Measurements from ENCODE around the gene C1RL.

DNA sequence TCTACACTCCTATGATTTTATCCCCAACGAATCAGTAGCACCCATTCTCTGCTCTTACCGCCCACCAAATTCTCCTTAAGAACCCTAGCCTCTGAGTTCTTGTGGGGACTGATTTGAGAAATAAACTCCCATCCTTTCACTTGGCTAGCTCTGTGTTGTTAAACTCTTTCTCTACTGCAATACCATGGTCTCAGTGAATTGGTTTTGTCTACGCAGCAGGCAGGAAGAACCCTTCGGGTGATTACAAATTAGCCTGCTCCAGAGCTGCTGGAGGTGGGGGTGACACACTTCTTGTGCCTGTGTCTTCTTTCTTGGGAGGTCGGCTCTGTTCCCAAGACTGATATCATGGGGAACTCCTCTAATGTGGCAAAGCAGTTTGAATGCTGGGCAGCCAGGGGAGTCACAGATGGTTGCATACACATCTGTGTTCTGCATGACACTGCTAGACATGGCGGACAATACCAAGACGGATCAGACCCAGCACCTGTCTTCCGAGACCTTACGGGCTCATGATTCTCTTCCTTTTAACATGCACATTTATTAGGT lies 50.1 kb downstream of the C1RL start:
- TF ChIP-seq, protein P1, sequence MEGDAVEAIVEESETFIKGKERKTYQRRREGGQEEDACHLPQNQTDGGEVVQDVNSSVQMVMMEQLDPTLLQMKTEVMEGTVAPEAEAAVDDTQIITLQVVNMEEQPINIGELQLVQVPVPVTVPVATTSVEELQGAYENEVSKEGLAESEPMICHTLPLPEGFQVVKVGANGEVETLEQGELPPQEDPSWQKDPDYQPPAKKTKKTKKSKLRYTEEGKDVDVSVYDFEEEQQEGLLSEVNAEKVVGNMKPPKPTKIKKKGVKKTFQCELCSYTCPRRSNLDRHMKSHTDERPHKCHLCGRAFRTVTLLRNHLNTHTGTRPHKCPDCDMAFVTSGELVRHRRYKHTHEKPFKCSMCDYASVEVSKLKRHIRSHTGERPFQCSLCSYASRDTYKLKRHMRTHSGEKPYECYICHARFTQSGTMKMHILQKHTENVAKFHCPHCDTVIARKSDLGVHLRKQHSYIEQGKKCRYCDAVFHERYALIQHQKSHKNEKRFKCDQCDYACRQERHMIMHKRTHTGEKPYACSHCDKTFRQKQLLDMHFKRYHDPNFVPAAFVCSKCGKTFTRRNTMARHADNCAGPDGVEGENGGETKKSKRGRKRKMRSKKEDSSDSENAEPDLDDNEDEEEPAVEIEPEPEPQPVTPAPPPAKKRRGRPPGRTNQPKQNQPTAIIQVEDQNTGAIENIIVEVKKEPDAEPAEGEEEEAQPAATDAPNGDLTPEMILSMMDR (IDR thresholded peaks at IDR 0.05; ENCODE audit: poor library complexity), result no peak
- TF ChIP-seq EZH2phosphoT487 (IDR thresholded peaks at IDR 0.05; ENCODE audit: low read depth, severe bottlenecking, unreplicated experiment) (no peak), EZH2 (IDR thresholded peaks at IDR 0.05; ENCODE audit: borderline replicate concordance) (no peak)

All from hepatocyte (in vitro differentiated cells).